Lung (tissue), 12 donors: Measurements from ENCODE around the gene TRMT2A. TPM values are rescaled to one million over a fixed set of nuclear protein-coding genes. Genes with fewer than 3 reads are reported as not detected.

Source experiments
- ATAC-seq: fragments of 200-7000 bp; cut with Tn5 transposase; one replicate; pipeline ENCODE4 v1.9.1; 2020; ENCODE audit warnings: moderate number of reproducible peaks; ENCODE audit not compliant: insufficient read depth, low FRiP score
- DNase-seq, 3 donors: peaks; one replicate each; pipeline ENCODE4 v3.0.0-alpha.2; 2013 to 2017
- H3K27ac ChIP-seq, 2 donors: one replicate each; pipeline ENCODE4 v1.5.1; 2013; ENCODE audit warnings: mild to moderate bottlenecking in 2 of 2, moderate library complexity in 2 of 2, control low read depth in 1 of 2, inconsistent platforms in 1 of 2, low read depth in 1 of 2, low read length in 1 of 2
- H3K27me3 ChIP-seq, 3 donors: one replicate each; pipeline ENCODE4 v1.5.1; 2013; ENCODE audit warnings: low read length in 2 of 3; ENCODE audit not compliant: control insufficient read depth in 3 of 3, insufficient read depth in 3 of 3
- H3K36me3 ChIP-seq, 4 donors: one replicate each; pipeline ENCODE4 v1.5.1; 2013; ENCODE audit warnings: low read length in 4 of 4, mild to moderate bottlenecking in 1 of 4, moderate library complexity in 1 of 4; ENCODE audit not compliant: control insufficient read depth in 4 of 4, insufficient read depth in 4 of 4
- H3K4me1 ChIP-seq, 5 donors: one replicate each; pipeline ENCODE4 v1.5.1; 2013; ENCODE audit warnings: low read length in 5 of 5, mild to moderate bottlenecking in 2 of 5, moderate library complexity in 1 of 5; ENCODE audit not compliant: control insufficient read depth in 5 of 5, insufficient read depth in 5 of 5
- H3K4me3 ChIP-seq: one replicate; pipeline ENCODE4 v1.5.1; 2013; ENCODE audit warnings: mild to moderate bottlenecking, control low read depth, moderate library complexity
- H3K9ac ChIP-seq, 2 donors: one replicate each; pipeline ENCODE4 v1.5.1; 2013; ENCODE audit warnings: low read length in 2 of 2, control low read depth in 1 of 2; ENCODE audit not compliant: insufficient read depth in 1 of 2
- H3K9me3 ChIP-seq, 4 donors: one replicate each; pipeline ENCODE4 v1.5.1; 2013; ENCODE audit warnings: low read length in 3 of 4, mild to moderate bottlenecking in 1 of 4, moderate library complexity in 1 of 4; ENCODE audit not compliant: control insufficient read depth in 4 of 4, insufficient read depth in 3 of 4
- WGBS, 2 donors: extraction: QIAGEN DNeasy Blood & Tissue Kit; methylation state at CpG; one replicate each; pipeline ENCODE4 v1.1.7; 2013; 5-methylcytosine and 5-hydroxymethylcytosine counted together
- polyA plus RNA-seq, 2 donors: library from polyadenylated mRNA; stranded (reverse); fragments of 200-250 nt; gene quantifications; one replicate each; pipeline ENCODE4 v1.2.1, GENCODE V29; 2013
- total RNA-seq, 2 donors: library from RNA; depleted of rRNA in 1 of 2; stranded (reverse); fragments of >200 nt in 1 of 2; gene quantifications; one replicate each; pipeline ENCODE4 v1.2.1, GENCODE V29; 2014 to 2021
- TF ChIP-seq, protein P1 (sequence below): IDR thresholded peaks from 2 replicates; pipeline ENCODE4 v1.5.1; 2012; ENCODE audit warnings: mild to moderate bottlenecking; ENCODE audit errors: control extremely low read depth, extremely low read depth
- donor health status: control.
- donor health status: control.
- donor health status: Bipolar disorder and iron deficiency.
- donor health status: healthy.
- donor health status: DM: yes; HTN: yes; CAD: no.

TRMT2A gene
- total and polyA plus RNA-seq, 4 donors: 37.5 to 71.1 (median 55.4) TPM

GRCh38 chr22:20089977-20090729 is 26.9 kb downstream of the TRMT2A start:
- Histone ChIP-seq H3K27ac (no peak overlapping the region), H3K4me3 (no peak overlapping the region), H3K27me3 (no peaks in the 10 kb centered on the region), H3K36me3 (peaks cover 44 to 79% (median 63%) of the 10 kb centered on the region in 4 donors), H3K4me1 (peaks cover 0 to 6% (median 0%) of the 10 kb centered on the region in 5 donors), H3K9me3 (no peaks in the 10 kb centered on the region), H3K9ac (no peak overlapping the region)
- no peak for DNase-seq
- 95% methylated on average over 11 of the region's 11 CpGs for WGBS, 2 donors
- no peak for ATAC-seq
- TF ChIP-seq, protein P1, sequence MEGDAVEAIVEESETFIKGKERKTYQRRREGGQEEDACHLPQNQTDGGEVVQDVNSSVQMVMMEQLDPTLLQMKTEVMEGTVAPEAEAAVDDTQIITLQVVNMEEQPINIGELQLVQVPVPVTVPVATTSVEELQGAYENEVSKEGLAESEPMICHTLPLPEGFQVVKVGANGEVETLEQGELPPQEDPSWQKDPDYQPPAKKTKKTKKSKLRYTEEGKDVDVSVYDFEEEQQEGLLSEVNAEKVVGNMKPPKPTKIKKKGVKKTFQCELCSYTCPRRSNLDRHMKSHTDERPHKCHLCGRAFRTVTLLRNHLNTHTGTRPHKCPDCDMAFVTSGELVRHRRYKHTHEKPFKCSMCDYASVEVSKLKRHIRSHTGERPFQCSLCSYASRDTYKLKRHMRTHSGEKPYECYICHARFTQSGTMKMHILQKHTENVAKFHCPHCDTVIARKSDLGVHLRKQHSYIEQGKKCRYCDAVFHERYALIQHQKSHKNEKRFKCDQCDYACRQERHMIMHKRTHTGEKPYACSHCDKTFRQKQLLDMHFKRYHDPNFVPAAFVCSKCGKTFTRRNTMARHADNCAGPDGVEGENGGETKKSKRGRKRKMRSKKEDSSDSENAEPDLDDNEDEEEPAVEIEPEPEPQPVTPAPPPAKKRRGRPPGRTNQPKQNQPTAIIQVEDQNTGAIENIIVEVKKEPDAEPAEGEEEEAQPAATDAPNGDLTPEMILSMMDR: no peak

- TF ChIP-seq, protein P1: no peak
- Histone ChIP-seq H3K9ac (no peak overlapping the region), H3K27ac (no peak overlapping the region), H3K36me3 (peaks cover 37 to 72% (median 57%) of the 10 kb centered on the region in 4 donors), H3K27me3 (no peaks in the 10 kb centered on the region), H3K9me3 (no peaks in the 10 kb centered on the region), H3K4me1 (peaks cover 0 to 6% (median 2%) of the 10 kb centered on the region in 5 donors), H3K4me3 (no peak overlapping the region)
- ATAC-seq (no peak), DNase-seq (no peak)
- WGBS, 2 donors: 96% methylated on average over 17 of the region's 17 CpGs
Observed at GRCh38 chr22:20089226-20089976, 27.6 kb downstream of the TRMT2A start.

GRCh38 chr22:20088263-20088648 is 28.8 kb downstream of the TRMT2A start:
- Histone ChIP-seq H3K4me1 (peaks cover 0 to 13% (median 6%) of the 10 kb centered on the region in 5 donors), H3K4me3 (no peak overlapping the region), H3K9me3 (no peaks in the 10 kb centered on the region), H3K36me3 (peaks cover 37 to 60% (median 45%) of the 10 kb centered on the region in 4 donors), H3K9ac (no peak overlapping the region), H3K27ac (no peak overlapping the region), H3K27me3 (no peaks in the 10 kb centered on the region)
- TF ChIP-seq, protein P1: no peak
- ATAC-seq: no peak
- DNase-seq: no peak
- 95 to 96% methylated on average over 8 of the region's 8 CpGs for WGBS, 2 donors
